ENCODE results near the gene FOXO1. TPM values are rescaled to one million over a fixed set of nuclear protein-coding genes. Genes with fewer than 3 reads are reported as not detected.

The FOXO1 gene
- total and polyA plus RNA-seq, 12 donors = 3.4 to 31.2 (median 15.8) TPM

GRCh38 chr13:40569024-40569350 lies 97.5 kb downstream of the FOXO1 start:
- 46 to 48% methylated on average over 3 of the region's 3 CpGs for WGBS, 2 donors
- DNase-seq (no peak), ATAC-seq (peak in 1 of 8 donors; percentile 25)
- Histone ChIP-seq H3K27ac (peak overlapping the region in 8 of 10 donors; percentile 1 to 57 (median 22)), H3K36me3 (no peaks in the 10 kb centered on the region), H3K9me3 (no peaks in the 10 kb centered on the region), H3K4me1 (peaks cover 12 to 98% (median 68%) of the 10 kb centered on the region in 9 donors), H3K27me3 (no peaks in the 10 kb centered on the region), H3K4me3 (no peak overlapping the region)
- intact Hi-C loops (cut with DNase I) = no loop called here
- no peak for TF ChIP-seq CTCF (IDR thresholded peaks at IDR 0.05)

GRCh38 chr13:40568246-40569023 lies 98.0 kb downstream of the FOXO1 start:
- H3K27me3 ChIP-seq = no peaks in the 10 kb centered on the region
- TF ChIP-seq CTCF (IDR thresholded peaks at IDR 0.05) = no peak
- 46 to 63% methylated on average over 10 of the region's 10 CpGs for WGBS, 2 donors
- H3K27ac ChIP-seq = peak overlapping the region in 8 of 10 donors; percentile 1 to 57 (median 22)
- no peaks in the 10 kb centered on the region for H3K9me3 ChIP-seq
- intact Hi-C loops (cut with DNase I) = no loop called here
- ATAC-seq = no peak
- DNase-seq = no peak
- no peaks in the 10 kb centered on the region for H3K36me3 ChIP-seq
- H3K4me1 ChIP-seq = peaks cover 16 to 98% (median 68%) of the 10 kb centered on the region in 9 donors
- no peak overlapping the region for H3K4me3 ChIP-seq

GRCh38 chr13:40566811-40567210 lies 99.6 kb downstream of the FOXO1 start:
- DNase-seq (no peak), ATAC-seq (no peak)
- no peak overlapping the region for H3K27ac ChIP-seq
- H3K9me3 ChIP-seq = no peaks in the 10 kb centered on the region
- WGBS, 2 donors = 73 to 83% methylated on average over 2 of the region's 2 CpGs
- peaks cover 16 to 100% (median 76%) of the 10 kb centered on the region in 9 donors for H3K4me1 ChIP-seq
- no peaks in the 10 kb centered on the region for H3K27me3 ChIP-seq
- no peak for TF ChIP-seq CTCF (IDR thresholded peaks at IDR 0.05)
- intact Hi-C loops (cut with DNase I) = no loop called here
- no peak overlapping the region for H3K4me3 ChIP-seq
- H3K36me3 ChIP-seq = no peaks in the 10 kb centered on the region

GRCh38 chr13:40565282-40566148 lies 100.9 kb downstream of the FOXO1 start:
- Histone ChIP-seq H3K4me3 (no peak overlapping the region), H3K27ac (peak overlapping the region in 3 of 10 donors; percentile 9 to 75 (median 69)), H3K27me3 (no peaks in the 10 kb centered on the region), H3K36me3 (peaks cover 0 to under 1% (median 0%) of the 10 kb centered on the region in 9 donors), H3K9me3 (no peaks in the 10 kb centered on the region), H3K4me1 (peaks cover 16 to 100% (median 69%) of the 10 kb centered on the region in 9 donors)
- no peak for ATAC-seq
- intact Hi-C loops (cut with DNase I) = no loop called here
- DNase-seq = no peak
- WGBS, 2 donors = 90 to 93% methylated on average over 5 of the region's 5 CpGs
- TF ChIP-seq CTCF (IDR thresholded peaks at IDR 0.05) = no peak

All from heart right ventricle (tissue), 16 donors.